Measurements from ENCODE around the gene CLCA1. TPM values are rescaled to one million over a fixed set of nuclear protein-coding genes. Genes with fewer than 3 reads are reported as not detected.
A peak's percentile ranks its signal among the peaks of the same experiment; 100 is the strongest.

The CLCA1 gene
- total RNA-seq, 3 donors from 2014 or later: under 0.01 TPM; not detected in 2

DNA sequence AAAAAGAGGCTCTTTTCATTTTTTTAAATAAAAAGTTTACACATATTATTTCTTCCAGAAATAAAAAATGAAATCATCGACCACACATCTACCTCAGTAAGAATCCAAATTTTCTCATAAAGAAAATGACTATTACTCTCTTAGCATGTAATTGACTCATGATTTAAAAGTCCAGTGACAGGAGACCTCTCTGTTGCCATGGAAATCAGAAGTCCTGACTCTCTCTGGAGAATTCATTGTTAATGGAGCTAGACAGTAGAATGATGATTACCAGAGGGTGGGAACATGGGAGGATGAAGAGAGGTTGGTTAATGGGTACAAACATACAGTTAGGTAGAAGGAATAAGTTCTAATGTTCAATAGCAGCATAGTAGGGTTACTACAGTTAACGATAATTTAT, 73.1 kb downstream of the CLCA1 start:
- no peak for DNase-seq (ENCODE audit: low spot score in 2 of 2)
- Histone ChIP-seq H3K4me1 (no peaks in the 10 kb centered on the region), H3K27ac (no peak overlapping the region), H3K4me3 (no peak overlapping the region), H3K9me3 (no peaks in the 10 kb centered on the region), H3K36me3 (no peaks in the 10 kb centered on the region), H3K27me3 (no peaks in the 10 kb centered on the region)
- intact Hi-C loops (cut with DNase I; ENCODE audit: low total_unique reads): no loop called here
- TF ChIP-seq POLR2AphosphoS5 (IDR thresholded peaks at IDR 0.05) (no peak), POLR2A (IDR thresholded peaks at IDR 0.05) (no peak)
- TF ChIP-seq, protein P1, sequence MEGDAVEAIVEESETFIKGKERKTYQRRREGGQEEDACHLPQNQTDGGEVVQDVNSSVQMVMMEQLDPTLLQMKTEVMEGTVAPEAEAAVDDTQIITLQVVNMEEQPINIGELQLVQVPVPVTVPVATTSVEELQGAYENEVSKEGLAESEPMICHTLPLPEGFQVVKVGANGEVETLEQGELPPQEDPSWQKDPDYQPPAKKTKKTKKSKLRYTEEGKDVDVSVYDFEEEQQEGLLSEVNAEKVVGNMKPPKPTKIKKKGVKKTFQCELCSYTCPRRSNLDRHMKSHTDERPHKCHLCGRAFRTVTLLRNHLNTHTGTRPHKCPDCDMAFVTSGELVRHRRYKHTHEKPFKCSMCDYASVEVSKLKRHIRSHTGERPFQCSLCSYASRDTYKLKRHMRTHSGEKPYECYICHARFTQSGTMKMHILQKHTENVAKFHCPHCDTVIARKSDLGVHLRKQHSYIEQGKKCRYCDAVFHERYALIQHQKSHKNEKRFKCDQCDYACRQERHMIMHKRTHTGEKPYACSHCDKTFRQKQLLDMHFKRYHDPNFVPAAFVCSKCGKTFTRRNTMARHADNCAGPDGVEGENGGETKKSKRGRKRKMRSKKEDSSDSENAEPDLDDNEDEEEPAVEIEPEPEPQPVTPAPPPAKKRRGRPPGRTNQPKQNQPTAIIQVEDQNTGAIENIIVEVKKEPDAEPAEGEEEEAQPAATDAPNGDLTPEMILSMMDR (IDR thresholded peaks at IDR 0.05): no peak

DNA sequence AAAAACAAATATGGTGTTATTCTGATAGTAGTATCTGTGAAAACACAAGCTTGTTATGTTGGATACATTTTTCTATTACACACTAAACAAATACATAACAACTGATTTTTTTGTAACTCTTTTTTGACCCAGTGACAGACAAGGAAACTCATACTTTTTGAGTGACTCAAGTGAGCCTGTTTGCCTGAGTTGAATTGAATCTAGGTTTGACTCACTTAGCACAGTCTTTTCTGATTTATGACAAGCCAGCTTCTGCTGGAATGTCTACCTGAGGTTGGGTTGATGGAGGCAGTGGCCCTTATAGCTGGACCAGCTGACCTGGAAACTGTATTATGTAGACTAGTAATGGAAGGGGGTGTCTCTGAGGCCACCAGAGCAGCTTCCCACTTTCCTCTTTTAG, 73.9 kb downstream of the CLCA1 start:
- H3K9me3 ChIP-seq: no peaks in the 10 kb centered on the region
- TF ChIP-seq POLR2AphosphoS5 (IDR thresholded peaks at IDR 0.05) (no peak), POLR2A (IDR thresholded peaks at IDR 0.05) (no peak)
- TF ChIP-seq, protein P1 (IDR thresholded peaks at IDR 0.05): no peak
- H3K4me1 ChIP-seq: no peaks in the 10 kb centered on the region
- no peaks in the 10 kb centered on the region for H3K27me3 ChIP-seq
- H3K36me3 ChIP-seq: no peaks in the 10 kb centered on the region
- peak overlapping the region; percentile 19 to 27 for H3K27ac ChIP-seq
- DNase-seq (ENCODE audit: low spot score in 2 of 2): no peak
- intact Hi-C loops (cut with DNase I; ENCODE audit: low total_unique reads): no loop called here
- H3K4me3 ChIP-seq: no peak overlapping the region

DNA sequence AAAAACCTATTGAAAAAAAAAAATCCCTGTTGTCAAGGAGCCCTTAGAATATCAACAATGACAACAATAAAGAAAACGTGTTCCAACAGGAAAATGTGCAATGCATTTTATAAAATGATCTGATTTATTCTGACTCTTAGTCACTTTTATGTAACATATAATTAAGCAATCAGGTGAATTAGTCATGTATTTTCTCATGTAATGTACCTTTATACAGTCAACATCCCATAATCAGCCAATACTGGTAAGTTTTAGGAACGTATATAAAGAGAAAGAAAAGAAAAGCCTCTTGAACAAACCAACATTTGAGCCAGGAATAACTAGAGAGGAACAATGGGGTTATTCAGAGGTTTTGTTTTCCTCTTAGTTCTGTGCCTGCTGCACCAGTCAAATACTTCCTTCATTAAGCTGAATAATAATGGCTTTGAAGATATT, 78.1 kb downstream of the CLCA1 start, which contains the start of gene CLCA4:
CLCA4 (plus strand) TSS at position 292 of the 435 bp plus-strand sequence; CDS start at position 334, 42 bp downstream.
- Histone ChIP-seq H3K27ac (peak within 1 kb of the TSS; percentile 44 to 53), H3K36me3 (no peaks in the 10 kb centered on the region), H3K4me1 (no peaks in the 10 kb centered on the region), H3K9me3 (no peaks in the 10 kb centered on the region), H3K4me3 (no peak within 1 kb of the TSS), H3K27me3 (no peaks in the 10 kb centered on the region)
- intact Hi-C loops (cut with DNase I; ENCODE audit: low total_unique reads): no loop called here
- TF ChIP-seq POLR2AphosphoS5 (IDR thresholded peaks at IDR 0.05): no peak
- TF ChIP-seq, protein P1 (IDR thresholded peaks at IDR 0.05): no peak
- TF ChIP-seq POLR2A (IDR thresholded peaks at IDR 0.05): no peak
- no peak for DNase-seq (ENCODE audit: low spot score in 2 of 2)

DNA sequence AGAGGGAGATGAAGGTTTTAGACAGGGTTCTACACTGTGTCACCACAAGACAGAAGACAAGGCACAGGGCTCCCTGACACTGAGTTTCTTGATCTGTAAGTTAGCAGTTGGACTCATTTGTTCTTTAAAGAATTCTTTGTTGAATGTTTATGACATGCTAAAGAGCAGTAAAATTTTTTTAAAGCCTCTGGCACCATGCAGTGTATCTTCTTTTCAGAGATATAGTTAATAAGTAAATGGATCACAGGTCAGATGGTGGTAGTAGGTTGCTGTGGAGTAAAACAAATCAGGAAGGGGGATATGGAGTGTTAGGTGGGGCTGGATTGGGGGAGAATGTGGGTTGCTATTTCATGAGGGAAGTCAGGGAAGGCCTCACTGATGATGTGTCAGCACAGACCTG, 80.1 kb downstream of the CLCA1 start:
- no peaks in the 10 kb centered on the region for H3K27me3 ChIP-seq
- DNase-seq (ENCODE audit: low spot score in 2 of 2): no peak
- no peaks in the 10 kb centered on the region for H3K9me3 ChIP-seq
- no peak overlapping the region for H3K4me3 ChIP-seq
- intact Hi-C loops (cut with DNase I; ENCODE audit: low total_unique reads): no loop called here
- TF ChIP-seq POLR2AphosphoS5 (IDR thresholded peaks at IDR 0.05) (no peak), POLR2A (IDR thresholded peaks at IDR 0.05) (no peak)
- TF ChIP-seq, protein P1 (IDR thresholded peaks at IDR 0.05): no peak
- no peaks in the 10 kb centered on the region for H3K4me1 ChIP-seq
- H3K36me3 ChIP-seq: no peaks in the 10 kb centered on the region
- H3K27ac ChIP-seq: peak overlapping the region in 1 of 2 donors; percentile 4

Other genes starting within 250 kb of the CLCA1 start
- 100 to 1,000 TPM in 1 of 3 donors, 10 to 100 TPM in 2; 39.8 to 122 (median 72.8) TPM for gene ODF2L, start 72.6 kb upstream of the CLCA1 start, total RNA-seq
- gene CLCA2, start 44.8 kb upstream of the CLCA1 start, total RNA-seq: 10 to 100 TPM in 1 of 3 donors, 1 to 10 TPM in 2; 1.3 to 30.3 (median 1.6) TPM
- 10 to 100 TPM in 1 of 3 donors, 1 to 10 TPM in 1, under 1 TPM in 1; 0.16 to 15.1 (median 2.6) TPM for gene CLCA4, start 78.2 kb downstream of the CLCA1 start, total RNA-seq
- 10 to 100 TPM; 50.5 to 93.8 (median 63.8) TPM for gene SH3GLB1, start 235.6 kb downstream of the CLCA1 start, total RNA-seq